Gastrocnemius medialis (tissue), 4 donors: ENCODE measurements around the gene KPNA4.

Experiments used
- CTCF ChIP-seq, 5 experiments: fragments of 450-650 bp in 3 of 5; fragments of 200-600 bp in 2 of 5; sonication (generic) in 2 of 5; IDR thresholded peaks in 4 of 5; conservative IDR thresholded peaks in 1 of 5; 1 replicate in 4 of 5; 2 replicates in 1 of 5; pipeline ENCODE4 v1.5.1; 2016 to 2019; ENCODE audit warnings: antibody characterized with exemption in 5 of 5, mild to moderate bottlenecking in 3 of 5, moderate library complexity in 3 of 5
- POLR2A ChIP-seq, 2 donors: fragments of 450-650 bp; IDR thresholded peaks; one replicate each; pipeline ENCODE4 v1.6.1; 2017; ENCODE audit warnings: antibody characterized with exemption in 2 of 2, mild to moderate bottlenecking in 2 of 2, moderate library complexity in 2 of 2

GRCh38 chr3:160472344-160472743, 93.0 kb downstream of the KPNA4 start:
- TF ChIP-seq CTCF (IDR thresholded peaks at IDR 0.05 in 4 of 5, conservative IDR thresholded peaks at IDR 0.05 in 1 of 5) = no peak
- TF ChIP-seq POLR2A (IDR thresholded peaks at IDR 0.05) = no peak
